Measurements from ENCODE around the gene NCR3LG1.

GRCh38 chr11:17385492-17385891 is 33.9 kb downstream of the NCR3LG1 start:
- TF ChIP-seq RAD21 (IDR thresholded peaks at IDR 0.05) (no peak), JUND (IDR thresholded peaks at IDR 0.05) (no peak), CTCF (IDR thresholded peaks at IDR 0.05; ENCODE audit: low read depth, low read length, missing input control) (no peak), SP1 (IDR thresholded peaks at IDR 0.05) (no peak), YY1 (IDR thresholded peaks at IDR 0.05) (no peak), ATF3 (IDR thresholded peaks at IDR 0.05) (no peak), TAF1 (conservative IDR thresholded peaks at IDR 0.05) (no peak), FOXA1 (IDR thresholded peaks at IDR 0.05) (no peak), ZBTB33 (IDR thresholded peaks at IDR 0.05) (no peak), HNF4G (IDR thresholded peaks at IDR 0.05) (no peak)
- TF ChIP-seq, protein P1, sequence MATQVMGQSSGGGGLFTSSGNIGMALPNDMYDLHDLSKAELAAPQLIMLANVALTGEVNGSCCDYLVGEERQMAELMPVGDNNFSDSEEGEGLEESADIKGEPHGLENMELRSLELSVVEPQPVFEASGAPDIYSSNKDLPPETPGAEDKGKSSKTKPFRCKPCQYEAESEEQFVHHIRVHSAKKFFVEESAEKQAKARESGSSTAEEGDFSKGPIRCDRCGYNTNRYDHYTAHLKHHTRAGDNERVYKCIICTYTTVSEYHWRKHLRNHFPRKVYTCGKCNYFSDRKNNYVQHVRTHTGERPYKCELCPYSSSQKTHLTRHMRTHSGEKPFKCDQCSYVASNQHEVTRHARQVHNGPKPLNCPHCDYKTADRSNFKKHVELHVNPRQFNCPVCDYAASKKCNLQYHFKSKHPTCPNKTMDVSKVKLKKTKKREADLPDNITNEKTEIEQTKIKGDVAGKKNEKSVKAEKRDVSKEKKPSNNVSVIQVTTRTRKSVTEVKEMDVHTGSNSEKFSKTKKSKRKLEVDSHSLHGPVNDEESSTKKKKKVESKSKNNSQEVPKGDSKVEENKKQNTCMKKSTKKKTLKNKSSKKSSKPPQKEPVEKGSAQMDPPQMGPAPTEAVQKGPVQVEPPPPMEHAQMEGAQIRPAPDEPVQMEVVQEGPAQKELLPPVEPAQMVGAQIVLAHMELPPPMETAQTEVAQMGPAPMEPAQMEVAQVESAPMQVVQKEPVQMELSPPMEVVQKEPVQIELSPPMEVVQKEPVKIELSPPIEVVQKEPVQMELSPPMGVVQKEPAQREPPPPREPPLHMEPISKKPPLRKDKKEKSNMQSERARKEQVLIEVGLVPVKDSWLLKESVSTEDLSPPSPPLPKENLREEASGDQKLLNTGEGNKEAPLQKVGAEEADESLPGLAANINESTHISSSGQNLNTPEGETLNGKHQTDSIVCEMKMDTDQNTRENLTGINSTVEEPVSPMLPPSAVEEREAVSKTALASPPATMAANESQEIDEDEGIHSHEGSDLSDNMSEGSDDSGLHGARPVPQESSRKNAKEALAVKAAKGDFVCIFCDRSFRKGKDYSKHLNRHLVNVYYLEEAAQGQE (IDR thresholded peaks at IDR 0.05): no peak
